Activated effector memory CD4-positive, alpha-beta T cell treated with anti-CD3 and anti-CD28 coated beads, Interleukin-2, amount 50 U/mL, for 16 hours (primary cell): ENCODE results near the gene RIN3.
A peak's percentile ranks its signal among the peaks of the same experiment; 100 is the strongest.

Experiments
- DNase-seq: peaks from one replicate; pipeline ENCODE4 v3.0.0-alpha.2; 2020

The RIN3 gene

GRCh38 chr14:92603309-92604242 is 90.0 kb downstream of the RIN3 start:
- DNase-seq = peak; percentile 71

GRCh38 chr14:92605274-92605940 is 91.8 kb downstream of the RIN3 start:
- no peak for DNase-seq

- no peak for DNase-seq
Measured at GRCh38 chr14:92607251-92607650, 93.7 kb downstream of the RIN3 start.

- DNase-seq = no peak
Measured at GRCh38 chr14:92607702-92608429, 94.3 kb downstream of the RIN3 start.

- DNase-seq = no peak
Measured at GRCh38 chr14:92609955-92610354, 96.4 kb downstream of the RIN3 start.

- no peak for DNase-seq
Measured at GRCh38 chr14:92610849-92611271, 97.3 kb downstream of the RIN3 start.

- peak; percentile 86 for DNase-seq
Measured at GRCh38 chr14:92613008-92613658, 99.6 kb downstream of the RIN3 start.

GRCh38 chr14:92613681-92614260 is 100.2 kb downstream of the RIN3 start:
- DNase-seq = no peak

GRCh38 chr14:92615451-92615850 is 101.9 kb downstream of the RIN3 start:
- peak; percentile 84 for DNase-seq

GRCh38 chr14:92616178-92616577 is 102.6 kb downstream of the RIN3 start:
- DNase-seq = no peak

GRCh38 chr14:92617581-92617980 is 104.0 kb downstream of the RIN3 start:
- no peak for DNase-seq

GRCh38 chr14:92619671-92620456 is 106.3 kb downstream of the RIN3 start:
- DNase-seq = peak; percentile 14

GRCh38 chr14:92622311-92622710 is 108.7 kb downstream of the RIN3 start:
- DNase-seq = peak; percentile 13

GRCh38 chr14:92624764-92625163 is 111.2 kb downstream of the RIN3 start:
- DNase-seq = no peak

GRCh38 chr14:92625213-92625612 is 111.6 kb downstream of the RIN3 start:
- DNase-seq = no peak

- no peak for DNase-seq
Measured at GRCh38 chr14:92626041-92626440, 112.5 kb downstream of the RIN3 start.

GRCh38 chr14:92627707-92628215 is 114.2 kb downstream of the RIN3 start:
- DNase-seq = no peak

- no peak for DNase-seq
Measured at GRCh38 chr14:92628636-92629035, 115.1 kb downstream of the RIN3 start.

GRCh38 chr14:92630367-92630766 is 116.8 kb downstream of the RIN3 start:
- DNase-seq = no peak

GRCh38 chr14:92631098-92631497 is 117.5 kb downstream of the RIN3 start:
- peak; percentile 49 for DNase-seq

- DNase-seq = peak; percentile 52
Measured at GRCh38 chr14:92632546-92633273, 119.1 kb downstream of the RIN3 start.
